H1 (cell line): Measurements from ENCODE around the gene HSPA12A.

ENCODE experiments used
- CHD2 ChIP-seq: IDR thresholded peaks from 2 replicates; pipeline ENCODE4 v1.6.1; 2012; ENCODE audit warnings: low read length, improper control_type of control experiment
- EP300 ChIP-seq, 2 experiments: IDR thresholded peaks; 1 replicate in 1 of 2; 2 replicates in 1 of 2; pipeline ENCODE4 v1.6.1; 2011 to 2012; ENCODE audit warnings: low read depth in 2 of 2, low read length in 2 of 2, mild to moderate bottlenecking in 2 of 2, borderline replicate concordance in 1 of 2, inconsistent platforms in 1 of 2, moderate library complexity in 1 of 2
- EZH2 ChIP-seq: fragments of 200-600 bp; sonication (generic); IDR thresholded peaks from 2 replicates; pipeline ENCODE4 v1.7.1; 2012; ENCODE audit warnings: low read depth, mild to moderate bottlenecking, moderate library complexity, low read length, inconsistent platforms; ENCODE audit not compliant: severe bottlenecking
- JUN ChIP-seq: IDR thresholded peaks from 2 replicates; pipeline ENCODE4 v1.6.1; 2011; ENCODE audit warnings: low read depth, mild to moderate bottlenecking, improper control_type of control experiment, low read length
- MAFK ChIP-seq: IDR thresholded peaks from 2 replicates; pipeline ENCODE4 v1.6.1; 2012; ENCODE audit warnings: low read depth, mild to moderate bottlenecking, improper control_type of control experiment, low read length
- RAD21 ChIP-seq, 2 experiments: IDR thresholded peaks in 1 of 2; conservative IDR thresholded peaks in 1 of 2; 2 replicates each; pipeline ENCODE4 v1.6.1; 2011; ENCODE audit warnings: low read depth in 2 of 2, low read length in 2 of 2, improper control_type of control experiment in 1 of 2, inconsistent platforms in 1 of 2, mild to moderate bottlenecking in 1 of 2, moderate library complexity in 1 of 2
- SIN3A ChIP-seq, 2 experiments: IDR thresholded peaks in 1 of 2; conservative IDR thresholded peaks in 1 of 2; 2 replicates each; pipeline ENCODE4 v1.6.1; 2011 to 2012; ENCODE audit warnings: low read length in 2 of 2, improper control_type of control experiment in 1 of 2, low read depth in 1 of 2, mild to moderate bottlenecking in 1 of 2
- TF ChIP-seq, protein P1 (sequence below): IDR thresholded peaks from 2 replicates; pipeline ENCODE4 v1.6.1; 2012; ENCODE audit warnings: inconsistent platforms
- TF ChIP-seq, protein P2 (sequence below): fragments of 300-600 bp; sonication (generic); IDR thresholded peaks from 2 replicates; pipeline ENCODE4 v1.7.1; 2012; ENCODE audit warnings: low read length, moderate library complexity, mild to moderate bottlenecking, inconsistent platforms; ENCODE audit not compliant: insufficient replicate concordance
- TF ChIP-seq, protein P3 (sequence below), 3 experiments: IDR thresholded peaks; 1 replicate in 2 of 3; 2 replicates in 1 of 3; pipeline versions ENCODE4 v1.5.1 to v1.6.1; 2011; ENCODE audit warnings: low read length in 3 of 3, mild to moderate bottlenecking in 3 of 3, inconsistent platforms in 2 of 3, low read depth in 1 of 3, moderate library complexity in 1 of 3; ENCODE audit not compliant: insufficient read depth in 1 of 3; ENCODE audit errors: control extremely low read depth in 1 of 3

DNA sequence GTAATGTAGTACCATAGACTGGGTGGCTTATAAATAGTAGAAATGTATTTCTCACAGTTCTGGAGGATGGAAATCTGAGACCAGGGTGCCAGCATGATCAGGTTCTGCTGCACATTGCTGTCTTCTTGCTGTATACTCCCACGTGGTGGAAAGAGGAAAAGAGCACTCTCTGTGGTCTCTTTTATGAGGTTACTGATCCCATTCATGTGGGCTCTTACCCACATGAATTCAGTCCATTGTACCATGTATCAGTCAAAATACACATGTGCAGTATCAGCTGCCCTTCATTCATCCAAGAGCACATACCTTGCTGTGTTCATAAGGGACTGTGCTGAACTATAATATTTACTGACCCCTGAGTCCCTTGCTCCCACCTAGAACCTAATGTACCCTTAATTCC is 104.5 kb downstream of the HSPA12A start:
- TF ChIP-seq, protein P1, sequence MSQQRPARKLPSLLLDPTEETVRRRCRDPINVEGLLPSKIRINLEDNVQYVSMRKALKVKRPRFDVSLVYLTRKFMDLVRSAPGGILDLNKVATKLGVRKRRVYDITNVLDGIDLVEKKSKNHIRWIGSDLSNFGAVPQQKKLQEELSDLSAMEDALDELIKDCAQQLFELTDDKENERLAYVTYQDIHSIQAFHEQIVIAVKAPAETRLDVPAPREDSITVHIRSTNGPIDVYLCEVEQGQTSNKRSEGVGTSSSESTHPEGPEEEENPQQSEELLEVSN = no peak
- TF ChIP-seq EZH2 = no peak
- TF ChIP-seq, protein P2, sequence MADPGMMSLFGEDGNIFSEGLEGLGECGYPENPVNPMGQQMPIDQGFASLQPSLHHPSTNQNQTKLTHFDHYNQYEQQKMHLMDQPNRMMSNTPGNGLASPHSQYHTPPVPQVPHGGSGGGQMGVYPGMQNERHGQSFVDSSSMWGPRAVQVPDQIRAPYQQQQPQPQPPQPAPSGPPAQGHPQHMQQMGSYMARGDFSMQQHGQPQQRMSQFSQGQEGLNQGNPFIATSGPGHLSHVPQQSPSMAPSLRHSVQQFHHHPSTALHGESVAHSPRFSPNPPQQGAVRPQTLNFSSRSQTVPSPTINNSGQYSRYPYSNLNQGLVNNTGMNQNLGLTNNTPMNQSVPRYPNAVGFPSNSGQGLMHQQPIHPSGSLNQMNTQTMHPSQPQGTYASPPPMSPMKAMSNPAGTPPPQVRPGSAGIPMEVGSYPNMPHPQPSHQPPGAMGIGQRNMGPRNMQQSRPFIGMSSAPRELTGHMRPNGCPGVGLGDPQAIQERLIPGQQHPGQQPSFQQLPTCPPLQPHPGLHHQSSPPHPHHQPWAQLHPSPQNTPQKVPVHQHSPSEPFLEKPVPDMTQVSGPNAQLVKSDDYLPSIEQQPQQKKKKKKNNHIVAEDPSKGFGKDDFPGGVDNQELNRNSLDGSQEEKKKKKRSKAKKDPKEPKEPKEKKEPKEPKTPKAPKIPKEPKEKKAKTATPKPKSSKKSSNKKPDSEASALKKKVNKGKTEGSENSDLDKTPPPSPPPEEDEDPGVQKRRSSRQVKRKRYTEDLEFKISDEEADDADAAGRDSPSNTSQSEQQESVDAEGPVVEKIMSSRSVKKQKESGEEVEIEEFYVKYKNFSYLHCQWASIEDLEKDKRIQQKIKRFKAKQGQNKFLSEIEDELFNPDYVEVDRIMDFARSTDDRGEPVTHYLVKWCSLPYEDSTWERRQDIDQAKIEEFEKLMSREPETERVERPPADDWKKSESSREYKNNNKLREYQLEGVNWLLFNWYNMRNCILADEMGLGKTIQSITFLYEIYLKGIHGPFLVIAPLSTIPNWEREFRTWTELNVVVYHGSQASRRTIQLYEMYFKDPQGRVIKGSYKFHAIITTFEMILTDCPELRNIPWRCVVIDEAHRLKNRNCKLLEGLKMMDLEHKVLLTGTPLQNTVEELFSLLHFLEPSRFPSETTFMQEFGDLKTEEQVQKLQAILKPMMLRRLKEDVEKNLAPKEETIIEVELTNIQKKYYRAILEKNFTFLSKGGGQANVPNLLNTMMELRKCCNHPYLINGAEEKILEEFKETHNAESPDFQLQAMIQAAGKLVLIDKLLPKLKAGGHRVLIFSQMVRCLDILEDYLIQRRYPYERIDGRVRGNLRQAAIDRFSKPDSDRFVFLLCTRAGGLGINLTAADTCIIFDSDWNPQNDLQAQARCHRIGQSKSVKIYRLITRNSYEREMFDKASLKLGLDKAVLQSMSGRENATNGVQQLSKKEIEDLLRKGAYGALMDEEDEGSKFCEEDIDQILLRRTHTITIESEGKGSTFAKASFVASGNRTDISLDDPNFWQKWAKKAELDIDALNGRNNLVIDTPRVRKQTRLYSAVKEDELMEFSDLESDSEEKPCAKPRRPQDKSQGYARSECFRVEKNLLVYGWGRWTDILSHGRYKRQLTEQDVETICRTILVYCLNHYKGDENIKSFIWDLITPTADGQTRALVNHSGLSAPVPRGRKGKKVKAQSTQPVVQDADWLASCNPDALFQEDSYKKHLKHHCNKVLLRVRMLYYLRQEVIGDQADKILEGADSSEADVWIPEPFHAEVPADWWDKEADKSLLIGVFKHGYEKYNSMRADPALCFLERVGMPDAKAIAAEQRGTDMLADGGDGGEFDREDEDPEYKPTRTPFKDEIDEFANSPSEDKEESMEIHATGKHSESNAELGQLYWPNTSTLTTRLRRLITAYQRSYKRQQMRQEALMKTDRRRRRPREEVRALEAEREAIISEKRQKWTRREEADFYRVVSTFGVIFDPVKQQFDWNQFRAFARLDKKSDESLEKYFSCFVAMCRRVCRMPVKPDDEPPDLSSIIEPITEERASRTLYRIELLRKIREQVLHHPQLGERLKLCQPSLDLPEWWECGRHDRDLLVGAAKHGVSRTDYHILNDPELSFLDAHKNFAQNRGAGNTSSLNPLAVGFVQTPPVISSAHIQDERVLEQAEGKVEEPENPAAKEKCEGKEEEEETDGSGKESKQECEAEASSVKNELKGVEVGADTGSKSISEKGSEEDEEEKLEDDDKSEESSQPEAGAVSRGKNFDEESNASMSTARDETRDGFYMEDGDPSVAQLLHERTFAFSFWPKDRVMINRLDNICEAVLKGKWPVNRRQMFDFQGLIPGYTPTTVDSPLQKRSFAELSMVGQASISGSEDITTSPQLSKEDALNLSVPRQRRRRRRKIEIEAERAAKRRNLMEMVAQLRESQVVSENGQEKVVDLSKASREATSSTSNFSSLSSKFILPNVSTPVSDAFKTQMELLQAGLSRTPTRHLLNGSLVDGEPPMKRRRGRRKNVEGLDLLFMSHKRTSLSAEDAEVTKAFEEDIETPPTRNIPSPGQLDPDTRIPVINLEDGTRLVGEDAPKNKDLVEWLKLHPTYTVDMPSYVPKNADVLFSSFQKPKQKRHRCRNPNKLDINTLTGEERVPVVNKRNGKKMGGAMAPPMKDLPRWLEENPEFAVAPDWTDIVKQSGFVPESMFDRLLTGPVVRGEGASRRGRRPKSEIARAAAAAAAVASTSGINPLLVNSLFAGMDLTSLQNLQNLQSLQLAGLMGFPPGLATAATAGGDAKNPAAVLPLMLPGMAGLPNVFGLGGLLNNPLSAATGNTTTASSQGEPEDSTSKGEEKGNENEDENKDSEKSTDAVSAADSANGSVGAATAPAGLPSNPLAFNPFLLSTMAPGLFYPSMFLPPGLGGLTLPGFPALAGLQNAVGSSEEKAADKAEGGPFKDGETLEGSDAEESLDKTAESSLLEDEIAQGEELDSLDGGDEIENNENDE = no peak
- no peak for TF ChIP-seq SIN3A (conservative IDR thresholded peaks at IDR 0.05 in 1 of 2, IDR thresholded peaks at IDR 0.05 in 1 of 2; ENCODE audit: low read depth in 1 of 2, low read length in 2 of 2)
- no peak for TF ChIP-seq MAFK
- no peak for TF ChIP-seq RAD21 (IDR thresholded peaks at IDR 0.05 in 1 of 2, conservative IDR thresholded peaks at IDR 0.05 in 1 of 2; ENCODE audit: low read depth in 2 of 2, low read length in 2 of 2)
- TF ChIP-seq, protein P3, sequence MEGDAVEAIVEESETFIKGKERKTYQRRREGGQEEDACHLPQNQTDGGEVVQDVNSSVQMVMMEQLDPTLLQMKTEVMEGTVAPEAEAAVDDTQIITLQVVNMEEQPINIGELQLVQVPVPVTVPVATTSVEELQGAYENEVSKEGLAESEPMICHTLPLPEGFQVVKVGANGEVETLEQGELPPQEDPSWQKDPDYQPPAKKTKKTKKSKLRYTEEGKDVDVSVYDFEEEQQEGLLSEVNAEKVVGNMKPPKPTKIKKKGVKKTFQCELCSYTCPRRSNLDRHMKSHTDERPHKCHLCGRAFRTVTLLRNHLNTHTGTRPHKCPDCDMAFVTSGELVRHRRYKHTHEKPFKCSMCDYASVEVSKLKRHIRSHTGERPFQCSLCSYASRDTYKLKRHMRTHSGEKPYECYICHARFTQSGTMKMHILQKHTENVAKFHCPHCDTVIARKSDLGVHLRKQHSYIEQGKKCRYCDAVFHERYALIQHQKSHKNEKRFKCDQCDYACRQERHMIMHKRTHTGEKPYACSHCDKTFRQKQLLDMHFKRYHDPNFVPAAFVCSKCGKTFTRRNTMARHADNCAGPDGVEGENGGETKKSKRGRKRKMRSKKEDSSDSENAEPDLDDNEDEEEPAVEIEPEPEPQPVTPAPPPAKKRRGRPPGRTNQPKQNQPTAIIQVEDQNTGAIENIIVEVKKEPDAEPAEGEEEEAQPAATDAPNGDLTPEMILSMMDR (IDR thresholded peaks at IDR 0.05; ENCODE audit: control extremely low read depth in 1 of 3, insufficient read depth in 1 of 3, low read depth in 1 of 3, low read length in 3 of 3) = no peak
- no peak for TF ChIP-seq EP300 (IDR thresholded peaks at IDR 0.05; ENCODE audit: borderline replicate concordance in 1 of 2, low read depth in 2 of 2, low read length in 2 of 2)
- TF ChIP-seq CHD2 = no peak
- TF ChIP-seq JUN = no peak
